Smooth muscle cell (in vitro differentiated cells): ENCODE results near the gene ZNF365. TPM values are rescaled to one million over a fixed set of nuclear protein-coding genes. Genes with fewer than 3 reads are reported as not detected.

Experiments used
- DNase-seq: peaks from one replicate; lab custom pipeline; 2025; ENCODE audit not compliant: unreplicated experiment; lab: John Stamatoyannopoulos, UW
- H2AFZ ChIP-seq: fragments of 200-600 bp; sonication (generic); 2 replicates; pipeline ENCODE4 v1.6.0; 2016; ENCODE audit warnings: antibody characterized with exemption, low read depth, mild to moderate bottlenecking
- H3F3A ChIP-seq: fragments of 200-600 bp; sonication (generic); 2 replicates; pipeline ENCODE4 v1.6.0; 2017; ENCODE audit warnings: antibody characterized with exemption, low read depth
- H3K27ac ChIP-seq: fragments of 200-600 bp; sonication (generic); 2 replicates; pipeline ENCODE4 v1.5.1; 2016; ENCODE audit warnings: low read depth, mild to moderate bottlenecking
- H3K27me3 ChIP-seq: fragments of 200-600 bp; sonication (generic); 2 replicates; pipeline ENCODE4 v1.6.1; 2016; ENCODE audit warnings: low read depth, mild to moderate bottlenecking
- H3K36me3 ChIP-seq: fragments of 200-600 bp; sonication (generic); 2 replicates; pipeline ENCODE4 v1.5.1; 2016; ENCODE audit warnings: low read depth
- H3K4me1 ChIP-seq: fragments of 200-600 bp; sonication (generic); 2 replicates; pipeline ENCODE4 v1.5.1; 2016; ENCODE audit warnings: low read depth
- H3K4me2 ChIP-seq: fragments of 200-600 bp; sonication (generic); 2 replicates; pipeline ENCODE4 v1.6.0; 2016; ENCODE audit warnings: mild to moderate bottlenecking
- H3K4me3 ChIP-seq: fragments of 200-600 bp; sonication (generic); 2 replicates; pipeline ENCODE4 v1.5.1; 2016; ENCODE audit warnings: mild to moderate bottlenecking
- H3K79me2 ChIP-seq: fragments of 200-600 bp; sonication (generic); 2 replicates; pipeline ENCODE4 v1.6.0; 2016; ENCODE audit warnings: low read depth, mild to moderate bottlenecking
- H3K9ac ChIP-seq: fragments of 200-600 bp; sonication (generic); 2 replicates; pipeline ENCODE4 v1.6.0; 2016; ENCODE audit warnings: low read depth
- H3K9me3 ChIP-seq: fragments of 200-600 bp; sonication (generic); replicated peaks from 2 replicates; pipeline ENCODE4 v1.5.1; 2016; ENCODE audit warnings: low read depth
- H4K20me1 ChIP-seq: fragments of 200-600 bp; sonication (generic); 2 replicates; pipeline ENCODE4 v1.6.0; 2016; ENCODE audit warnings: low read depth
- WGBS: methylation state at CpG from one replicate; pipeline ENCODE4 v1.1.7; 2016; ENCODE audit warnings: low lambda C conversion rate; 5-methylcytosine and 5-hydroxymethylcytosine counted together
- polyA plus RNA-seq: library from polyadenylated mRNA; unstranded; fragments of >200 nt; fragmentation: Nextera tagmentation; extraction: Ambion mirVana; gene quantifications from 2 replicates; pipeline ENCODE4 v1.2.1, GENCODE V29; 2016
- total RNA-seq: library from RNA; depleted of rRNA; stranded (reverse); fragments of >200 nt; gene quantifications from 2 replicates; pipeline ENCODE4 v1.2.3, GENCODE V29; 2014
- TF ChIP-seq, protein P1 (sequence below): fragments of 200-600 bp; sonication (generic); IDR thresholded peaks from 2 replicates; pipeline ENCODE4 v1.5.1; 2017; ENCODE audit warnings: borderline replicate concordance, mild to moderate bottlenecking, antibody characterized with exemption; ENCODE audit not compliant: insufficient read depth, poor library complexity, severe bottlenecking

Gene ZNF365
- total and polyA plus RNA-seq, 2 experiments from 2014 or later, result 2.0 to 3.7 TPM

DNA sequence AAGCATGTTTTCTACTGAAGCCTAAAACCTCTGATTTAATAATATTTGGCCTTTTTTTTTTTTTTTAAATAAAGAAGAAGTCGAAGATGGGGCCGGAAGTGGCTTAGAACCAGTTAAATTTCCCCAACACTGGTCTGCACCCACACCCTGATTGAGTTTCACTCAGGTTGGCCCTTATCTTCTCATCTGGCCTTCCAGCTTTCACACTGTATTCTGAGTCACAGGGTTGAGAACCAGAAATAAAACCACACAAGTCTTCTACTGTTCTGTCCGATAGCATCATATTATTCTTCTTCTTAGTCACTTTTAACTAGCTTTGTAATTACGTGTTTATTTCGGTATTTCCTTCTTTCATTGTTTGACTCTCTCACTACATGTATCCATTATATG is 9.9 kb downstream of the ZNF365 start:
- H4K20me1 ChIP-seq, result no peaks in the 10 kb centered on the region
- H3K27ac ChIP-seq, result peak overlapping the region; percentile 89
- H2AFZ ChIP-seq, result no peak overlapping the region
- TF ChIP-seq, protein P1, sequence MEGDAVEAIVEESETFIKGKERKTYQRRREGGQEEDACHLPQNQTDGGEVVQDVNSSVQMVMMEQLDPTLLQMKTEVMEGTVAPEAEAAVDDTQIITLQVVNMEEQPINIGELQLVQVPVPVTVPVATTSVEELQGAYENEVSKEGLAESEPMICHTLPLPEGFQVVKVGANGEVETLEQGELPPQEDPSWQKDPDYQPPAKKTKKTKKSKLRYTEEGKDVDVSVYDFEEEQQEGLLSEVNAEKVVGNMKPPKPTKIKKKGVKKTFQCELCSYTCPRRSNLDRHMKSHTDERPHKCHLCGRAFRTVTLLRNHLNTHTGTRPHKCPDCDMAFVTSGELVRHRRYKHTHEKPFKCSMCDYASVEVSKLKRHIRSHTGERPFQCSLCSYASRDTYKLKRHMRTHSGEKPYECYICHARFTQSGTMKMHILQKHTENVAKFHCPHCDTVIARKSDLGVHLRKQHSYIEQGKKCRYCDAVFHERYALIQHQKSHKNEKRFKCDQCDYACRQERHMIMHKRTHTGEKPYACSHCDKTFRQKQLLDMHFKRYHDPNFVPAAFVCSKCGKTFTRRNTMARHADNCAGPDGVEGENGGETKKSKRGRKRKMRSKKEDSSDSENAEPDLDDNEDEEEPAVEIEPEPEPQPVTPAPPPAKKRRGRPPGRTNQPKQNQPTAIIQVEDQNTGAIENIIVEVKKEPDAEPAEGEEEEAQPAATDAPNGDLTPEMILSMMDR, result no peak
- H3K9ac ChIP-seq, result peak overlapping the region; percentile 55
- H3K4me3 ChIP-seq, result no peak overlapping the region
- H3K9me3 ChIP-seq, result no peaks in the 10 kb centered on the region
- H3K79me2 ChIP-seq, result no peaks in the 10 kb centered on the region
- H3K4me2 ChIP-seq, result peak overlapping the region; percentile 5
- WGBS, result 60% methylated on average over 5 of the region's 5 CpGs
- no peak for DNase-seq
- no peaks in the 10 kb centered on the region for H3K4me1 ChIP-seq
- H3F3A ChIP-seq, result peaks cover 7% of the 10 kb centered on the region
- H3K27me3 ChIP-seq, result no peaks in the 10 kb centered on the region
- no peaks in the 10 kb centered on the region for H3K36me3 ChIP-seq

DNA sequence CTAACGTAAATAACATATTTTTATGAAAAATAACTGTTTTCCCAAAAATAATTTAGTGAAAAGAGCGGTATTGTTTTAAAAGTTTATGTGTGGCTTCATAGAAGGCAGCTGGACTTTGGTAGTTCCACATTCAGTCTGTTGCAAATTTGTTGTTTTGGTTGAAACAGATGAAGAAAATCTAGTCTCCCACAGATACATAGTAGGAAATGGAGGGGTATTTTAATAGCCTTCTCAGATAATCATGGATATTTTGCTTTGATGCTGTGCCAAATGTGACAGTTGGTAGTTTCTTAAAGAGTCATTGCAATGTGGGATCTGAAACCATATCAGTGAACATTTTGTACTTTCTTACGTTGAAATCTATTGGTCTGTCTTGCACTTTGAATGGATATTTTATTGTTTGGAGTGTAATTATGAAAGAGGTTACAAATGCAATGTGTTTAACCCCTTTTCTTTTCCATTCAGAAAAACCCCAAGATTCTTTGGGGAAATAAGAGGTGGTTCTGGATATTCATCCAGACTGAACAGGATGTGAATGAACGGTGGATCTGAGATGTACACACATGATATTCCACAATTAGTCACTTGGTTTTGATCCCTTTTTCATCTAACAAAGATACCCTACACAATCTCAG is 10.4 kb downstream of the ZNF365 start:
- no peak for DNase-seq
- peak overlapping the region; percentile 89 for H3K27ac ChIP-seq
- no peaks in the 10 kb centered on the region for H3K79me2 ChIP-seq
- no peaks in the 10 kb centered on the region for H3K4me1 ChIP-seq
- 78% methylated on average over 4 of the region's 4 CpGs for WGBS
- H3K27me3 ChIP-seq, result no peaks in the 10 kb centered on the region
- H3F3A ChIP-seq, result peaks cover 3% of the 10 kb centered on the region
- H2AFZ ChIP-seq, result no peak overlapping the region
- no peaks in the 10 kb centered on the region for H3K9me3 ChIP-seq
- H3K4me2 ChIP-seq, result peak overlapping the region; percentile 5
- H3K9ac ChIP-seq, result peak overlapping the region; percentile 55
- no peak overlapping the region for H3K4me3 ChIP-seq
- no peaks in the 10 kb centered on the region for H4K20me1 ChIP-seq
- TF ChIP-seq, protein P1, result no peak
- no peaks in the 10 kb centered on the region for H3K36me3 ChIP-seq

DNA sequence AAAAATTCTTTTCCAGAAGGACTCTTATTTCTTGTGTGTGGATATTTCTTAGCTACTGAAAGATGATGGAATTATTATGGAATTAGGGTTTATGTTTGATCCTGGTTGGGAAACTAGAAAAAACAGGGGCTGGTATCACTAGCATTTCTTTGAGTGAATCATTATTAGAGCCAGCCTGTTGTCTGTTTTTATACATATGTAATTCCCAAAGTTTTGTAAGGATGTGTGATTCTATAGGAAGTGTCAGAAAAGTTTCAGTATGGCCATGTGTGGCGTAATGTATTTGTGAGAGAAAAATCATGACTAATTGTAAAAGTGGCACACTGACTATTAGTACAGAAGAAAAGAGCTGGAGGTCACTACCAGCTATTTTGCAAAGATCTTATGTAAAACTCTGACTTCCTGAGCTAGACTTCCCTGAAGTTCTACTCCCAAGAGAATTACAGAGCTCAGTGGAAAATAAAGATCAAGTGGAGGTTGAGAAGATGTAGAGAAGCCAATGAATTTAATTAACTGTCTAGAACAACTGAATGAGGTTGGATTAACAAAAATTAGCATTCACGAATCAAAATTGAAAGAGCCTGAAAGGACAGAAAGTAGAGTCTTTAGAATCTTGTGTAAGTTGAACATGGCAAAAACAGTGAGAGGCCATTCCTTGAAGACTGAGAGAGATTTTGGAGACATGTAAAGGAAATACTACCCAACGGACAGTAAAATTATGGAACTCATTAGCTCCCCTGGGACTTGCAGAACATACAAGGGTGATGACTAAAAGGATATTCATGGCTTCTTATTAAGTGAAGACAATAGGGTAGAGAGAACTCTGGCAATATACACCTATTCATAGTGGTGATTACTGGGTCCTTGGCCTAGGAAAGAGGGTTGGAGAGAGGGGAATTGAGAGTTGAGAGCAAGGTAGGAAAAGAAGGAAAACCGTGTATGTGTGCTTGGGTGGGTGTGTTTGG is 12.5 kb downstream of the ZNF365 start:
- no peaks in the 10 kb centered on the region for H3K79me2 ChIP-seq
- peak overlapping the region; percentile 46 for H3K4me2 ChIP-seq
- H3K36me3 ChIP-seq, result no peaks in the 10 kb centered on the region
- H2AFZ ChIP-seq, result peak overlapping the region; percentile 4
- WGBS, result 85% methylated on average over 4 of the region's 4 CpGs
- no peak overlapping the region for H3K9ac ChIP-seq
- no peaks in the 10 kb centered on the region for H3K4me1 ChIP-seq
- H3K27me3 ChIP-seq, result no peaks in the 10 kb centered on the region
- no peak overlapping the region for H3K4me3 ChIP-seq
- H3F3A ChIP-seq, result no peaks in the 10 kb centered on the region
- TF ChIP-seq, protein P1, result no peak
- H4K20me1 ChIP-seq, result no peaks in the 10 kb centered on the region
- no peak for DNase-seq
- H3K27ac ChIP-seq, result peak overlapping the region; percentile 89
- H3K9me3 ChIP-seq, result no peaks in the 10 kb centered on the region
